H1 (cell line): ENCODE measurements around the gene PACS1. TPM values are rescaled to one million over a fixed set of nuclear protein-coding genes. Genes with fewer than 3 reads are reported as not detected.

Experiments
- CTCF ChIA-PET: fragments of 300-600 bp; sonication (Branson Sonifier 250); formaldehyde crosslinking; loops from one replicate; lab custom pipeline; 2021; ENCODE audit not compliant: partially characterized antibody; lab: Charles Lee
- POLR2A ChIA-PET: fragments of 300-600 bp; sonication (Branson Sonifier 250); formaldehyde crosslinking; loops from one replicate; lab custom pipeline; 2021; ENCODE audit warnings: inconsistent platforms; ENCODE audit not compliant: partially characterized antibody; lab: Charles Lee
- DNase-seq, 2 experiments: peaks; one replicate each; pipeline versions ENCODE4 v3.0.0 to v3.0.0-alpha.2; 2010 to 2022; ENCODE audit warnings: low spot score in 2 of 2, low read depth in 1 of 2, mixed read lengths in 1 of 2
- FAIRE-seq: peaks from 2 replicates; lab custom pipeline; 2011; peaks lifted over from hg19 to GRCh38; lab: Jason Lieb, UNC
- H2AFZ ChIP-seq: 2 replicates; pipeline ENCODE4 v1.8.1; 2012; ENCODE audit warnings: low read length, inconsistent platforms
- H2AK5ac ChIP-seq: 2 replicates; pipeline ENCODE4 v1.6.1; 2013; ENCODE audit warnings: low read depth, low read length
- H2BK120ac ChIP-seq: replicated peaks from 2 replicates; pipeline ENCODE3; 2013; ENCODE audit warnings: low read depth, low read length, inconsistent platforms
- H2BK12ac ChIP-seq: 2 replicates; pipeline ENCODE4 v1.6.1; 2013; ENCODE audit warnings: low read depth, low read length
- H2BK15ac ChIP-seq: 2 replicates; pipeline ENCODE4 v1.6.1; 2013; ENCODE audit warnings: low read length
- H2BK20ac ChIP-seq: 2 replicates; pipeline ENCODE4 v1.6.1; 2013; ENCODE audit warnings: low read length
- H2BK5ac ChIP-seq: 2 replicates; pipeline ENCODE4 v1.6.1; 2013; ENCODE audit warnings: low read depth, low read length
- H3K14ac ChIP-seq: 2 replicates; pipeline ENCODE4 v1.6.1; 2013; ENCODE audit warnings: inconsistent platforms; ENCODE audit not compliant: insufficient read length
- H3K18ac ChIP-seq: 2 replicates; pipeline ENCODE4 v1.6.1; 2013; ENCODE audit warnings: low read length; ENCODE audit errors: extremely low read depth
- H3K23ac ChIP-seq: 2 replicates; pipeline ENCODE4 v1.6.1; 2013; ENCODE audit warnings: inconsistent platforms; ENCODE audit not compliant: insufficient read length
- H3K23me2 ChIP-seq: 2 replicates; pipeline ENCODE4 v1.6.1; 2013; ENCODE audit warnings: low read depth, low read length
- H3K27ac ChIP-seq: 2 replicates; pipeline ENCODE4 v1.6.1; 2011; ENCODE audit warnings: low read depth, low read length, inconsistent platforms
- H3K27me3 ChIP-seq, 4 experiments: replicated peaks in 1 of 4; 1 replicate in 1 of 4; 2 replicates in 3 of 4; pipeline versions ENCODE4 v1.6.1 to v1.8.1; 2011 to 2013; ENCODE audit warnings: low read length in 3 of 4, mild to moderate bottlenecking in 3 of 4, inconsistent platforms in 2 of 4, mixed read lengths in 2 of 4, moderate library complexity in 1 of 4; ENCODE audit not compliant: control insufficient read depth in 3 of 4, insufficient read depth in 3 of 4; ENCODE audit errors: extremely low read depth in 1 of 4
- H3K36me3 ChIP-seq, 4 experiments: 2 replicates each; pipeline versions ENCODE4 v1.6.1 to v1.8.1; 2011 to 2013; ENCODE audit warnings: mild to moderate bottlenecking in 4 of 4, low read length in 3 of 4, moderate library complexity in 2 of 4, control low read depth in 1 of 4, inconsistent platforms in 1 of 4; ENCODE audit not compliant: insufficient read depth in 4 of 4, control insufficient read depth in 2 of 4
- H3K4ac ChIP-seq: replicated peaks from 2 replicates; pipeline ENCODE3; 2013; ENCODE audit warnings: low read length, low read depth, mixed read lengths, inconsistent platforms; ENCODE audit not compliant: insufficient read length
- H3K4me1 ChIP-seq, 4 experiments: replicated peaks in 1 of 4; 1 replicate in 1 of 4; 2 replicates in 3 of 4; pipeline versions ENCODE4 v1.6.1 to v1.8.1; 2011 to 2013; ENCODE audit warnings: low read length in 3 of 4, inconsistent platforms in 2 of 4, mixed read lengths in 1 of 4; ENCODE audit not compliant: insufficient read depth in 4 of 4, control insufficient read depth in 3 of 4
- H3K4me2 ChIP-seq, 2 experiments: 2 replicates each; pipeline versions ENCODE4 v1.6.1 to v1.8.1; 2011 to 2013; ENCODE audit warnings: low read depth in 2 of 2, low read length in 2 of 2, control low read depth in 1 of 2, inconsistent platforms in 1 of 2, mild to moderate bottlenecking in 1 of 2; ENCODE audit not compliant: insufficient read depth in 1 of 2
- H3K4me3 ChIP-seq, 4 experiments: fragments of 200-600, 300-600 bp in 1 of 4; sonication (generic), shearing (Covaris generic), sonication (Bioruptor Twin) in 1 of 4; 2 replicates each; pipeline versions ENCODE4 v1.5.1 to v1.8.1; 2011 to 2016; ENCODE audit warnings: low read length in 4 of 4, low read depth in 3 of 4, control low read depth in 2 of 4, inconsistent platforms in 2 of 4, mild to moderate bottlenecking in 2 of 4, mixed read lengths in 1 of 4, moderate library complexity in 1 of 4; ENCODE audit not compliant: insufficient read depth in 2 of 4; ENCODE audit errors: extremely low read depth in 1 of 4
- H3K56ac ChIP-seq: replicated peaks from 2 replicates; pipeline ENCODE3; 2013; ENCODE audit warnings: low read depth, mild to moderate bottlenecking, mixed read lengths, low read length, inconsistent platforms; ENCODE audit not compliant: insufficient read length
- H3K79me1 ChIP-seq: 2 replicates; pipeline ENCODE4 v1.6.1; 2013; ENCODE audit warnings: low read depth, low read length, control low read depth
- H3K79me2 ChIP-seq, 2 experiments: 2 replicates each; pipeline versions ENCODE4 v1.6.1 to v1.8.1; 2012 to 2013; ENCODE audit warnings: low read length in 2 of 2, mild to moderate bottlenecking in 2 of 2, inconsistent platforms in 1 of 2; ENCODE audit not compliant: insufficient read depth in 2 of 2, control insufficient read depth in 1 of 2
- H3K9ac ChIP-seq, 4 experiments: replicated peaks in 1 of 4; 1 replicate in 1 of 4; 2 replicates in 3 of 4; pipeline versions ENCODE4 v1.6.1 to v1.8.1; 2011 to 2013; ENCODE audit warnings: low read depth in 3 of 4, low read length in 3 of 4, control low read depth in 2 of 4, mild to moderate bottlenecking in 2 of 4, moderate library complexity in 2 of 4, inconsistent platforms in 1 of 4; ENCODE audit errors: extremely low read depth in 1 of 4
- H3K9me3 ChIP-seq, 2 experiments: 2 replicates each; pipeline versions ENCODE4 v1.6.1 to v1.8.1; 2012 to 2013; ENCODE audit warnings: mild to moderate bottlenecking in 2 of 2, moderate library complexity in 2 of 2, control low read depth in 1 of 2, inconsistent platforms in 1 of 2, low read depth in 1 of 2, low read length in 1 of 2, mixed read lengths in 1 of 2; ENCODE audit not compliant: insufficient read depth in 2 of 2
- H4K20me1 ChIP-seq, 2 experiments: replicated peaks in 1 of 2; 2 replicates each; pipeline versions ENCODE3 to v1.8.1; 2011 to 2013; ENCODE audit warnings: inconsistent platforms in 2 of 2, low read length in 2 of 2, mild to moderate bottlenecking in 1 of 2; ENCODE audit not compliant: insufficient read depth in 2 of 2, control insufficient read depth in 1 of 2
- H4K5ac ChIP-seq: 2 replicates; pipeline ENCODE4 v1.6.1; 2013; ENCODE audit warnings: low read length, low read depth, mixed read lengths, inconsistent platforms; ENCODE audit not compliant: insufficient read length
- H4K8ac ChIP-seq: 2 replicates; pipeline ENCODE4 v1.8.0; 2013; ENCODE audit warnings: mild to moderate bottlenecking, moderate library complexity, low read length, inconsistent platforms; ENCODE audit not compliant: insufficient read depth; ENCODE audit errors: extremely low read depth
- H4K91ac ChIP-seq: replicated peaks from 2 replicates; pipeline ENCODE3; 2013; ENCODE audit warnings: low read length, mixed read lengths, inconsistent platforms; ENCODE audit not compliant: insufficient read length
- GTF2F1 ChIP-seq: IDR thresholded peaks from 2 replicates; pipeline ENCODE4 v1.6.1; 2012; ENCODE audit warnings: low read depth, low read length, improper control_type of control experiment, borderline replicate concordance
- MAFK ChIP-seq: IDR thresholded peaks from 2 replicates; pipeline ENCODE4 v1.6.1; 2012; ENCODE audit warnings: low read depth, mild to moderate bottlenecking, improper control_type of control experiment, low read length
- PHF8 ChIP-seq: fragments of 200-600 bp; sonication (generic); conservative IDR thresholded peaks from 2 replicates; pipeline ENCODE4 v1.7.1; 2012; ENCODE audit warnings: low read depth, mild to moderate bottlenecking, inconsistent platforms, low read length, moderate library complexity
- WGBS, 2 experiments: shearing (Covaris generic) in 1 of 2; methylation state at CpG; one replicate each; pipeline versions ENCODE4 v1.1.6 to v1.1.7; 2013 to 2015; ENCODE audit warnings: low lambda C conversion rate in 2 of 2, mixed read lengths in 2 of 2, inconsistent platforms in 1 of 2, low coverage in 1 of 2, missing lambda C conversion rate in 1 of 2; ENCODE audit not compliant: insufficient replicate concordance in 2 of 2, insufficient coverage in 1 of 2, insufficient read length in 1 of 2; ENCODE audit errors: extremely low coverage in 1 of 2, missing lambda C conversion rate in 1 of 2; 5-methylcytosine and 5-hydroxymethylcytosine counted together
- polyA plus RNA-seq, 7 experiments: library from polyadenylated mRNA; depleted of rRNA in 3 of 7; stranded (reverse) in 5 of 7; unstranded in 2 of 7; fragments of >200 nt in 5 of 7; fragments of 200-250 nt in 2 of 7; gene quantifications; 1 replicate in 5 of 7; 2 replicates in 1 of 7; 4 replicates in 1 of 7; pipeline versions ENCODE4 v1.2.1 to v1.2.3, GENCODE V29; 2011 to 2013; ENCODE audit warnings: missing spikeins in 2 of 7, mixed read lengths in 2 of 7
- total RNA-seq: library from RNA; stranded (reverse); fragmentation: NEBNext Ultra II Directional; extraction: Animal tissue kit (Norgen Biotek cat#: 25700); gene quantifications from 2 replicates; pipeline ENCODE4 v1.2.1, GENCODE V29; 2021
- TF ChIP-seq, protein P1 (sequence below): IDR thresholded peaks from 2 replicates; pipeline ENCODE4 v1.6.1; 2011; ENCODE audit warnings: low read depth, mild to moderate bottlenecking, low read length; ENCODE audit not compliant: insufficient read depth

Gene PACS1
- total and polyA plus RNA-seq, 2 of the 8 experiments (the other 6 are each of a cell fraction or from before 2014, with no cell fraction given), result 11.5 to 36.0 TPM

DNA sequence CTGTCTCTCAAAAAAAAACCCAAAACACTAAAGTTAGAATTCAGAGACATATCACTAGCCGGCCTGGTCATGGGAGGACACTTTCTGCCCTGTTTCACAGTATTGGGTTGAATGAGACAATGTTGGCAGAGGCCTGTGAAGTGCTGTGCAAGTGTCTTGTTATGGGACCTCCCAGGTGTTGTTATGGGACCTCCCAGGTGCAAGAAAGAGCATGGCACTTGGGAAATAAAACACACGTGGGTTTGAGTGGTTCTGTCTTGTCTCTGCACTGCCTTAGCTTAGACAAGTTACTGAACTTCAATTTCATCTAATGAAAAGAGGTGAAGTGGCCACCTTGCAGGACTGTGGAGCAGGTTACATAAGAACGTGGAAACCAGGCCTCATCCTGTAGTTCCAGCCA is 169.4 kb downstream of the PACS1 start:
- Histone ChIP-seq H4K20me1 (peaks cover 0 to 4% of the 10 kb centered on the region in 2 experiments), H2BK15ac (no peak overlapping the region), H3K4me2 (no peak overlapping the region), H3K4me3 (no peak overlapping the region), H3K9me3 (no peaks in the 10 kb centered on the region), H3K9ac (no peak overlapping the region; a peak in 1 of 7 replicates), H3K79me2 (no peaks in the 10 kb centered on the region), H3K23ac (no peak overlapping the region), H3K36me3 (peaks cover 0 to 10% (median 2%) of the 10 kb centered on the region in 4 experiments; a peak in 3 of 8 replicates), H3K4me1 (no peaks in the 10 kb centered on the region)
- 82% methylated on average over 3 of the region's 3 CpGs; no CpG with 5 or more reads in 1 of the 2 experiments for WGBS, 2 experiments
- CTCF ChIA-PET, result interaction anchor here (1.3 to 12.4 kb wide), 6 partner anchors 8 to 78 kb away, joined by 3 to 123 read pairs (median 4); no protein-coding TSS in a partner anchor
- DNase-seq (no peak), FAIRE-seq (no peak)
- TF ChIP-seq, protein P1, sequence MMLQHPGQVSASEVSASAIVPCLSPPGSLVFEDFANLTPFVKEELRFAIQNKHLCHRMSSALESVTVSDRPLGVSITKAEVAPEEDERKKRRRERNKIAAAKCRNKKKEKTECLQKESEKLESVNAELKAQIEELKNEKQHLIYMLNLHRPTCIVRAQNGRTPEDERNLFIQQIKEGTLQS, result no peak
- TF ChIP-seq MAFK, result no peak
- no peak for TF ChIP-seq PHF8
- TF ChIP-seq GTF2F1, result no peak
- TF ChIP-seq, all 59 proteins: peak for 0
- no peak overlapping the region for H2BK120ac ChIP-seq
- no peak overlapping the region for H3K56ac ChIP-seq
- H3K27me3 ChIP-seq, result no peaks in the 10 kb centered on the region
- no peak overlapping the region for H3K27ac ChIP-seq
- H2BK12ac ChIP-seq, result no peak overlapping the region
- H4K8ac ChIP-seq, result no peak overlapping the region
- no peak overlapping the region for H3K14ac ChIP-seq
- H2BK5ac ChIP-seq, result no peak overlapping the region; the same call in 1 of the 2 replicates
- no peaks in the 10 kb centered on the region for H3K79me1 ChIP-seq
- H3K18ac ChIP-seq, result no peak overlapping the region
- H3K4ac ChIP-seq, result no peak overlapping the region
- H4K5ac ChIP-seq, result no peak overlapping the region
- no peak overlapping the region for H2BK20ac ChIP-seq
- no peaks in the 10 kb centered on the region for H3K23me2 ChIP-seq
- no peak overlapping the region for H2AK5ac ChIP-seq
- POLR2A ChIA-PET, result interaction anchor here (0.6 to 2.1 kb wide), 6 partner anchors 10 to 29 kb away, joined by 3 to 7 read pairs (median 3); partner anchors contain the start of gene RAB1B
- no peak overlapping the region for H4K91ac ChIP-seq
- H2AFZ ChIP-seq, result no peak overlapping the region
